Thyroid gland (tissue), 4 donors: ENCODE data around the gene SETBP1.

Source experiments
- CTCF ChIP-seq, 6 experiments: fragments of 200-600 bp in 3 of 6; fragments of 450-650 bp in 3 of 6; sonication (generic) in 3 of 6; IDR thresholded peaks; one replicate each; pipeline ENCODE4 v1.5.1; 2016 to 2019; ENCODE audit warnings: antibody characterized with exemption in 6 of 6, mild to moderate bottlenecking in 2 of 6, inconsistent platforms in 1 of 6, moderate library complexity in 1 of 6
- POLR2A ChIP-seq, 2 donors: fragments of 450-650 bp; IDR thresholded peaks; one replicate each; pipeline ENCODE4 v1.6.1; 2017; ENCODE audit warnings: antibody characterized with exemption in 2 of 2, mild to moderate bottlenecking in 2 of 2, moderate library complexity in 1 of 2

GRCh38 chr18:44796429-44797428 is 116.0 kb downstream of the SETBP1 start:
- TF ChIP-seq CTCF (IDR thresholded peaks at IDR 0.05) (no peak), POLR2A (IDR thresholded peaks at IDR 0.05) (no peak)
